HepG2 (cell line): Measurements from ENCODE around the gene RAC3. TPM values are rescaled to one million over a fixed set of nuclear protein-coding genes. Genes with fewer than 3 reads are reported as not detected.
A peak's percentile ranks its signal among the peaks of the same experiment; 100 is the strongest.

Source experiments
- ATAC-seq: fragments of 200-7000 bp; cut with Tn5 transposase; 3 replicates; pipeline ENCODE4 v1.9.1; 2020; ENCODE audit warnings: mild to moderate bottlenecking, moderate library complexity
- BruUV-seq: library from RNA; stranded (reverse); fragments of 400-500 nt; replicated peaks from 2 replicates; lab custom pipeline; 2021; lab: Mats Ljungman, UMichigan
- CTCF ChIA-PET: fragments of 300-600 bp; formaldehyde crosslinking; extraction: SDS; loops from one replicate; lab custom pipeline; 2021; ENCODE audit warnings: low total read pairs, inconsistent platforms, low intra/inter-chr PET ratio; lab: Yijun Ruan, JAX
- POLR2A ChIA-PET: fragments of 350-600 bp; sonication (Branson Sonifier 250); formaldehyde crosslinking; loops from one replicate; lab custom pipeline; 2020; ENCODE audit warnings: antibody characterized with exemption, inconsistent platforms; lab: Yijun Ruan, JAX
- DNase-seq: peaks from one replicate; pipeline ENCODE4 v3.0.0-alpha.2; 2015; ENCODE audit warnings: low spot score
- FAIRE-seq: peaks from 3 replicates; lab custom pipeline; 2011; peaks lifted over from hg19 to GRCh38; lab: Jason Lieb, UNC
- H2AFZ ChIP-seq: one replicate; pipeline ENCODE4 v1.6.1; 2011; ENCODE audit warnings: low read length, inconsistent platforms
- H3K27ac ChIP-seq: fragments of 300-600 bp; 3 replicates; pipeline ENCODE4 v1.8.0; 2011; ENCODE audit warnings: mixed run types, mild to moderate bottlenecking, mixed read lengths, low read length, inconsistent platforms; ENCODE audit not compliant: insufficient read depth; ENCODE audit errors: extremely low read length
- H3K27me3 ChIP-seq, 2 experiments: fragments of 200-600 bp in 1 of 2; 2 replicates in 1 of 2; 3 replicates in 1 of 2; pipeline versions ENCODE4 v1.6.0 to v1.8.0; 2011; ENCODE audit warnings: low read length in 2 of 2, mild to moderate bottlenecking in 2 of 2, moderate library complexity in 2 of 2, inconsistent platforms in 1 of 2; ENCODE audit not compliant: insufficient read depth in 2 of 2, control insufficient read depth in 1 of 2
- H3K36me3 ChIP-seq, 2 experiments: fragments of 200-600 bp in 1 of 2; replicated peaks in 1 of 2; 2 replicates in 1 of 2; 3 replicates in 1 of 2; pipeline versions ENCODE4 v1.5.1 to v1.8.0; 2011; ENCODE audit warnings: low read length in 2 of 2, inconsistent platforms in 1 of 2; ENCODE audit not compliant: insufficient read depth in 2 of 2, control insufficient read depth in 1 of 2
- H3K4me1 ChIP-seq: 2 replicates; pipeline ENCODE4 v1.5.1; 2012; ENCODE audit warnings: low read length, inconsistent platforms; ENCODE audit not compliant: insufficient read depth
- H3K4me2 ChIP-seq: 2 replicates; pipeline ENCODE4 v1.6.0; 2011; ENCODE audit warnings: low read depth, low read length, inconsistent platforms
- H3K4me3 ChIP-seq, 3 experiments: fragments of 200-600 bp in 1 of 3; sonication (generic), shearing (Covaris generic) in 1 of 3; replicated peaks in 1 of 3; 2 replicates each; pipeline ENCODE4 v1.5.1; 2011 to 2016; ENCODE audit warnings: low read length in 3 of 3, inconsistent platforms in 2 of 3, low read depth in 2 of 3, mild to moderate bottlenecking in 2 of 3, control low read depth in 1 of 3, mixed read lengths in 1 of 3; ENCODE audit not compliant: insufficient read depth in 1 of 3
- H3K79me2 ChIP-seq: one replicate; pipeline ENCODE4 v1.6.1; 2011; ENCODE audit warnings: low read length, inconsistent platforms; ENCODE audit not compliant: insufficient read depth
- H3K9ac ChIP-seq: 2 replicates; pipeline ENCODE4 v1.6.0; 2011; ENCODE audit warnings: mild to moderate bottlenecking, low read depth, low read length, inconsistent platforms; ENCODE audit not compliant: insufficient read depth
- H3K9me3 ChIP-seq: 2 replicates; pipeline ENCODE4 v1.5.1; 2012; ENCODE audit warnings: mild to moderate bottlenecking, low read length
- H4K20me1 ChIP-seq: 2 replicates; pipeline ENCODE4 v1.6.0; 2011; ENCODE audit warnings: inconsistent platforms, mild to moderate bottlenecking, low read length, moderate library complexity; ENCODE audit not compliant: insufficient read depth
- ADNP ChIP-seq: sonication (generic); formaldehyde crosslinking; IDR thresholded peaks from 2 replicates; pipeline ENCODE4 v1.4.0; 2020; ENCODE audit warnings: missing genetic modification reagents
- EHMT2 ChIP-seq: fragments of 200-600 bp; sonication (generic); IDR thresholded peaks from 2 replicates; pipeline ENCODE4 v1.7.0; 2017; ENCODE audit warnings: antibody characterized with exemption, low read depth, low read length, borderline replicate concordance
- IKZF1 ChIP-seq: fragments of 450-650 bp; IDR thresholded peaks from 2 replicates; pipeline ENCODE4 v1.7.1; 2016
- MAFK ChIP-seq, 2 experiments: IDR thresholded peaks in 1 of 2; conservative IDR thresholded peaks in 1 of 2; 2 replicates each; pipeline ENCODE4 v1.6.1; 2011; ENCODE audit warnings: improper control_type of control experiment in 2 of 2, low read length in 2 of 2
- PHF21A ChIP-seq: sonication (generic); formaldehyde crosslinking; IDR thresholded peaks from 2 replicates; pipeline ENCODE4 v1.5.0; 2020; ENCODE audit warnings: mild to moderate bottlenecking, missing genetic modification reagents
- PPARG ChIP-seq: conservative IDR thresholded peaks from 2 replicates; pipeline ENCODE4 v1.6.1; 2016; ENCODE audit warnings: missing biosample characterization, missing genetic modification reagents
- SKI ChIP-seq: fragments of 450-650 bp; IDR thresholded peaks from one replicate; pipeline ENCODE4 v1.6.1; 2018; ENCODE audit warnings: mild to moderate bottlenecking; ENCODE audit not compliant: partially characterized antibody
- ZFY ChIP-seq: sonication (generic); formaldehyde crosslinking; IDR thresholded peaks from 2 replicates; pipeline ENCODE4 v1.4.0; 2020; ENCODE audit warnings: missing genetic modification reagents
- ZNF142 ChIP-seq: sonication (generic); formaldehyde crosslinking; IDR thresholded peaks from 2 replicates; pipeline ENCODE4 v1.4.0; 2020; ENCODE audit warnings: missing genetic modification reagents
- ZNF260 ChIP-seq: sonication (generic); formaldehyde crosslinking; IDR thresholded peaks from 2 replicates; pipeline ENCODE4 v1.4.0; 2020; ENCODE audit warnings: missing genetic modification reagents, low read depth, mild to moderate bottlenecking, borderline replicate concordance
- ZNF274 ChIP-seq: sonication (generic); formaldehyde crosslinking; IDR thresholded peaks from 2 replicates; pipeline ENCODE4 v1.5.1; 2020; ENCODE audit warnings: mild to moderate bottlenecking, missing genetic modification reagents
- ZNF343 ChIP-seq: sonication (generic); formaldehyde crosslinking; IDR thresholded peaks from 2 replicates; pipeline ENCODE4 v1.4.0; 2020; ENCODE audit warnings: mild to moderate bottlenecking, missing genetic modification reagents
- ZNF788 ChIP-seq: sonication (generic); formaldehyde crosslinking; IDR thresholded peaks from 2 replicates; pipeline ENCODE4 v1.5.0; 2020; ENCODE audit warnings: mild to moderate bottlenecking, missing genetic modification reagents, borderline replicate concordance
- ZNF839 ChIP-seq: sonication (generic); formaldehyde crosslinking; IDR thresholded peaks from 2 replicates; pipeline ENCODE4 v1.4.0; 2020; ENCODE audit warnings: missing genetic modification reagents, mild to moderate bottlenecking, borderline replicate concordance
- WGBS: methylation state at CpG from one replicate; pipeline ENCODE4 v1.1.6; 2017; ENCODE audit warnings: low lambda C conversion rate; 5-methylcytosine and 5-hydroxymethylcytosine counted together
- in situ Hi-C: cut with HindIII; loops from 2 replicates; pipeline ENCODE4 v1.10.0; 2017; ENCODE audit warnings: low pct_unique_long_range_greater_than_20kb; ENCODE audit not compliant: extremely low pct_ligation_motif_present
- intact Hi-C: fragments of 100-400 bp; cut with micrococcal nuclease; formaldehyde crosslinking; loops from one replicate; pipeline ENCODE4 v1.10.0; 2022; ENCODE audit not compliant: unreplicated experiment
- polyA plus RNA-seq, 8 experiments: library from polyadenylated mRNA; depleted of rRNA in 3 of 8; stranded (reverse) in 7 of 8; unstranded in 1 of 8; fragments of >200 nt; fragmentation: Illumina TruSeq in 4 of 8; extraction: Trizol in 4 of 8; gene quantifications; 2 replicates each; pipeline versions ENCODE4 v1.2.1 to v1.2.3, GENCODE V29; 2011 to 2016; ENCODE audit warnings: low read depth in 4 of 8, missing spikeins in 1 of 8, mixed read lengths in 1 of 8; ENCODE audit not compliant: insufficient read depth in 1 of 8
- total RNA-seq, 5 experiments: library from RNA; depleted of rRNA; stranded (reverse); fragments of >200 nt; fragmentation: Illumina TruSeq; extraction: Trizol; gene quantifications; 2 replicates each; pipeline ENCODE4 v1.2.3, GENCODE V29; 2016; ENCODE audit warnings: low read depth in 1 of 5
- TF ChIP-seq, protein P1 (sequence below): sonication (generic); formaldehyde crosslinking; conservative IDR thresholded peaks from 2 replicates; pipeline ENCODE4 v1.8.0; 2022; ENCODE audit warnings: low read depth, missing genetic modification reagents
- TF ChIP-seq, protein P2 (sequence below): sonication (generic); formaldehyde crosslinking; IDR thresholded peaks from 2 replicates; pipeline ENCODE4 v1.5.1; 2020; ENCODE audit warnings: missing genetic modification reagents, mild to moderate bottlenecking, borderline replicate concordance

The RAC3 gene
- total and polyA plus RNA-seq, 2 of the 13 experiments (the other 11 are each of a cell fraction or from before 2014, with no cell fraction given): 10.5 to 21.3 TPM

- POLR2A ChIA-PET: interaction anchor here (0.9 to 3.4 kb wide), 10 partner anchors 9 to 338 kb away, joined by 3 to 14 read pairs (median 4); partner anchors contain the start of gene DCXR
- Histone ChIP-seq H2AFZ (peak within 1 kb of the TSS; percentile 0), H4K20me1 (no peaks in the 10 kb centered on the region), H3K79me2 (peaks cover 20% of the 10 kb centered on the region), H3K9me3 (no peaks in the 10 kb centered on the region), H3K4me1 (peaks cover 28% of the 10 kb centered on the region), H3K4me2 (peak within 1 kb of the TSS; percentile 96), H3K9ac (peak within 1 kb of the TSS; percentile 95), H3K27ac (peak within 1 kb of the TSS; percentile 64), H3K4me3 (peak within 1 kb of the TSS; percentile 69 to 99 (median 92)), H3K36me3 (peaks cover 14 to 28% of the 10 kb centered on the region in 2 experiments), H3K27me3 (no peaks in the 10 kb centered on the region)
- ATAC-seq (peak; percentile 27), DNase-seq (no peak), FAIRE-seq (no peak)
- in situ Hi-C loops (no loop called here), intact Hi-C loops (no loop called here)
- CTCF ChIA-PET: no interaction called here
- BruUV-seq: TSS peak; percentile 82
- 49% methylated on average over 23 of the region's 88 CpGs for WGBS
- TF ChIP-seq ZNF260 (CRISPR knock-in tag) (no peak), ZFY (CRISPR knock-in tag) (peak; percentile 94), PHF21A (CRISPR knock-in tag) (peak; percentile 71), ZNF343 (CRISPR knock-in tag) (no peak), IKZF1 (no peak), ZNF142 (CRISPR knock-in tag) (no peak), SKI (peak; percentile 34), EHMT2 (no peak), MAFK (conservative IDR thresholded peaks at IDR 0.05 in 1 of 2, IDR thresholded peaks at IDR 0.05 in 1 of 2; ENCODE audit: low read length in 2 of 2) (no peak), ZNF274 (CRISPR knock-in tag) (peak; percentile 90), ZNF788 (CRISPR knock-in tag) (peak; percentile 96), ZNF839 (CRISPR knock-in tag) (peak; percentile 96), ADNP (no peak), PPARG (CRISPR knock-in tag) (peak; percentile 78)
- TF ChIP-seq, protein P1, sequence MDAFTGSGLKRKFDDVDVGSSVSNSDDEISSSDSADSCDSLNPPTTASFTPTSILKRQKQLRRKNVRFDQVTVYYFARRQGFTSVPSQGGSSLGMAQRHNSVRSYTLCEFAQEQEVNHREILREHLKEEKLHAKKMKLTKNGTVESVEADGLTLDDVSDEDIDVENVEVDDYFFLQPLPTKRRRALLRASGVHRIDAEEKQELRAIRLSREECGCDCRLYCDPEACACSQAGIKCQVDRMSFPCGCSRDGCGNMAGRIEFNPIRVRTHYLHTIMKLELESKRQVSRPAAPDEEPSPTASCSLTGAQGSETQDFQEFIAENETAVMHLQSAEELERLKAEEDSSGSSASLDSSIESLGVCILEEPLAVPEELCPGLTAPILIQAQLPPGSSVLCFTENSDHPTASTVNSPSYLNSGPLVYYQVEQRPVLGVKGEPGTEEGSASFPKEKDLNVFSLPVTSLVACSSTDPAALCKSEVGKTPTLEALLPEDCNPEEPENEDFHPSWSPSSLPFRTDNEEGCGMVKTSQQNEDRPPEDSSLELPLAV (CRISPR knock-in tag): no peak
- TF ChIP-seq, protein P2, sequence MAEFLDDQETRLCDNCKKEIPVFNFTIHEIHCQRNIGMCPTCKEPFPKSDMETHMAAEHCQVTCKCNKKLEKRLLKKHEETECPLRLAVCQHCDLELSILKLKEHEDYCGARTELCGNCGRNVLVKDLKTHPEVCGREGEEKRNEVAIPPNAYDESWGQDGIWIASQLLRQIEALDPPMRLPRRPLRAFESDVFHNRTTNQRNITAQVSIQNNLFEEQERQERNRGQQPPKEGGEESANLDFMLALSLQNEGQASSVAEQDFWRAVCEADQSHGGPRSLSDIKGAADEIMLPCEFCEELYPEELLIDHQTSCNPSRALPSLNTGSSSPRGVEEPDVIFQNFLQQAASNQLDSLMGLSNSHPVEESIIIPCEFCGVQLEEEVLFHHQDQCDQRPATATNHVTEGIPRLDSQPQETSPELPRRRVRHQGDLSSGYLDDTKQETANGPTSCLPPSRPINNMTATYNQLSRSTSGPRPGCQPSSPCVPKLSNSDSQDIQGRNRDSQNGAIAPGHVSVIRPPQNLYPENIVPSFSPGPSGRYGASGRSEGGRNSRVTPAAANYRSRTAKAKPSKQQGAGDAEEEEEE (CRISPR knock-in tag): no peak
Measured at GRCh38 chr17:82065638-82066303, 34.3 kb downstream of the RAC3 start, which contains the start of gene DUS1L. Gene DUS1L, minus strand, starts transcription at chr17:82065804. Its CDS starts 745 bp downstream, at chr17:82065059.
